Neural progenitor cell (in vitro differentiated cells): ENCODE measurements around the gene CLK3.

Source experiments
- EZH2 ChIP-seq: fragments of 200-600 bp; sonication (generic); IDR thresholded peaks from 2 replicates; pipeline ENCODE4 v1.6.1; 2017; ENCODE audit warnings: antibody characterized with exemption, mild to moderate bottlenecking, moderate library complexity
- EZH2phosphoT487 ChIP-seq: fragments of 200-600 bp; sonication (generic); IDR thresholded peaks from 2 replicates; pipeline ENCODE4 v1.6.1; 2017; ENCODE audit warnings: antibody characterized with exemption

DNA sequence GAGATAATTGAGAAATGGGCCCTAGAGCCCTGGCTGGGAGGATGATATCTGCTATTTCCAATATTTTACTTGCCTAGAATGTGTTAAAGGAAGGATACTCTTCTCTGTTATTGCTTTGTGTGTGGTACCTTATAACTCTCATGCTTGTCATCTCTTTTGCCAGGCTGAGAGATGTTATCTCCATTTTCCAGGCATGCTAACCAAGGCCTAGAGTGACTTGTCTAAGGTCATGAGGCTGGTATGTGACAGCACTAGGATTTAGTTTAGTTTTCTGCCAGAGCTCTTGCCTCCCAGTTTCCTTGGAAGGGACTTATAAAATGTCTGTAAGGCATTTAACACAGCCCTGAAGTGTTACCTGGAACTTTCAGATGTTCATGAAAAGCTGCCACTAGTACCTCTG lies 1.4 kb downstream of the CLK3 start:
- TF ChIP-seq EZH2phosphoT487 (no peak), EZH2 (no peak)
